ENCODE data around the gene LARGE2.
A peak's percentile ranks its signal among the peaks of the same experiment; 100 is the strongest.

The LARGE2 gene

DNA sequence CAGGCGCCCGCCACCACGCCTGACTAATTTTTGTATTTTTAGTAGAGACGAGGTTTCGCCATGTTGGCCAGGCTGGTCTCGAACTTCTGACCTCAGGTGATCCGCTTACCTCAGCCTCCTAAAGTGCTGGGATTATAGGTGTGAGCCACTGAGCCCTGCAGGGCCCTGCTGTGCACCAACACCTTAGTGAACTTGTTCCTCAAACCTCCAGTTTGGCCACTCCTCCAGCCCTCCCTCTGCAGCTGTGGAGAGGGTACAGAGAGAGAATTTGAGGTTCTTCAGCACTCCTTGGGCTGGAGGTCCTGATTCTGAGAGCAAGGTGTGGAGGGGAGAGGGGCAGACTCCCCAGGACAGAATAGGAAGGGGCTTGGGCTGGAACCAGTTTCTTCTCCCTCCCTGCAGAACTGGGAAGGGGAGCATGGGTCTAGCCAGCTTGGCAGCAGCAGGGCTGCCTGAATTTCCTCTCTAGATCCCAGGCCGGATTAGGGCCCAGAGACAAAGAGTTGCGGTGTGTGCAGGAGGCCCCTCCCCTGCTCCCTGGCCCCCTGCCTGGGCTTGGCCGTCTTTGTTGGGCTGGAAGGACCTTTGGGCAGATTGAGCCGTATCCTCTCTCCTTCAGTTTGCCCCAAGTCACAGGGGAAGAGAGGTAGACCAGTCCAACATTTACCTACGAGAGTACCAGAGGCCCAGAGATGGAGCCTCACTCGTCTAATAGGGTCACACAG, 2.5 kb upstream of the LARGE2 start:
- TF ChIP-seq, protein P1, sequence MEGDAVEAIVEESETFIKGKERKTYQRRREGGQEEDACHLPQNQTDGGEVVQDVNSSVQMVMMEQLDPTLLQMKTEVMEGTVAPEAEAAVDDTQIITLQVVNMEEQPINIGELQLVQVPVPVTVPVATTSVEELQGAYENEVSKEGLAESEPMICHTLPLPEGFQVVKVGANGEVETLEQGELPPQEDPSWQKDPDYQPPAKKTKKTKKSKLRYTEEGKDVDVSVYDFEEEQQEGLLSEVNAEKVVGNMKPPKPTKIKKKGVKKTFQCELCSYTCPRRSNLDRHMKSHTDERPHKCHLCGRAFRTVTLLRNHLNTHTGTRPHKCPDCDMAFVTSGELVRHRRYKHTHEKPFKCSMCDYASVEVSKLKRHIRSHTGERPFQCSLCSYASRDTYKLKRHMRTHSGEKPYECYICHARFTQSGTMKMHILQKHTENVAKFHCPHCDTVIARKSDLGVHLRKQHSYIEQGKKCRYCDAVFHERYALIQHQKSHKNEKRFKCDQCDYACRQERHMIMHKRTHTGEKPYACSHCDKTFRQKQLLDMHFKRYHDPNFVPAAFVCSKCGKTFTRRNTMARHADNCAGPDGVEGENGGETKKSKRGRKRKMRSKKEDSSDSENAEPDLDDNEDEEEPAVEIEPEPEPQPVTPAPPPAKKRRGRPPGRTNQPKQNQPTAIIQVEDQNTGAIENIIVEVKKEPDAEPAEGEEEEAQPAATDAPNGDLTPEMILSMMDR (IDR thresholded peaks at IDR 0.05; ENCODE audit: unreplicated experiment in 3 of 3), result no peak
- H3K27ac Mint-ChIP-seq, result peak overlapping the region in 1 of 3 experiments; percentile 35
- peaks cover 39% of the 10 kb centered on the region for H3K27me3 Mint-ChIP-seq (ENCODE audit: low read depth)
- H3K4me1 Mint-ChIP-seq, result peaks cover 19% of the 10 kb centered on the region
- no peaks in the 10 kb centered on the region for H3K9me3 Mint-ChIP-seq
- H3K4me3 Mint-ChIP-seq, result peak overlapping the region; percentile 89 to 97 (median 94)
- H3K36me3 Mint-ChIP-seq (ENCODE audit: low read depth), result no peaks in the 10 kb centered on the region

DNA sequence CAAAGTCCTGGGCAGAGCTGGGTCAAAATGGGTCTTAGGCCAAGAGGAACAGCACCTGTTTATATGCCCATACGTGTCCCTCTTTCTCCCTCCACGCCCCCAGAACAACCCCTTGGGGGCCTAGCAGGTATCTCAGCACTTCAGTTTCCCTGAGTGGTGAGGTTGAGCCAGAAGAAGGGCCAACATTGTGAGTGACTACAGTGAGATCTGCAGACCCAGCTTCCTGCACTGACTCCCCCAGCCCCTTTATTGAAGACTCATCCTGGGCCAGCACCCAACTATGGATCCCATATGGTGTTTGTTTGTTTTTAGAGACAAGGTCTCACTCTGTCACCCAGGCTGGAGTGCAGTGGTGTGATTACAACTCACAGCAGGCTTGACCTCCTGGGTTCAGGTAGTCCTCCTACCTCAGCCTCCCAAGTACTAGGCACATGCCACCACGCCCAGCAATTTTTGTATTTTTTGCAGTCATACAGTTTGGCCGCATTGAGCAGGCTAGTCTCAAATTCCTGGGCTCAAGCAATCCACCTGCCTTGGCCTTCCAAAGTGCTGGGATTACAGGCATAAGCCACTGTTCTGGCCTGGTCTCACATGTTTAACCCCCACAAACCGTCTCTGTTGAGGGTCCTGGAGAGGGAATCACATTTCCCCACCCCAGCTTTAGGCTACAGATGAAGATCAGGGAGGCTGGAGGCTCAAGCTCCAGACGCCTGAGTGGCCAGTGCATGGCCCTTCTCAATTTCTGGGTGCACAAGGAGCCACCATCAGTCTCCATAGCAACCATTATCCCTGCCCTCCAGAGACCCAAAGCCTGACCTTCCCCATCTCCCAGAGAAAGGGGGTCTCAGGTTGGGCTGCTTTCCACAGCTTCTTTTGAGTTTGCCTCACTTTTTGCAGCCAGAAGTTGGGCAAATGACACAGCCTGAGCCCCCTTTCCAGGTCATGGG, 1.7 kb upstream of the LARGE2 start:
- Mint-ChIP-seq H3K4me1 (peaks cover 19% of the 10 kb centered on the region), H3K9me3 (no peaks in the 10 kb centered on the region), H3K27me3 (ENCODE audit: low read depth) (peaks cover 48% of the 10 kb centered on the region), H3K36me3 (ENCODE audit: low read depth) (no peaks in the 10 kb centered on the region), H3K27ac (peak overlapping the region; percentile 94 to 96 (median 96)), H3K4me3 (peak overlapping the region; percentile 78 to 94 (median 89))
- TF ChIP-seq, protein P1 (IDR thresholded peaks at IDR 0.05; ENCODE audit: unreplicated experiment in 3 of 3), result no peak

DNA sequence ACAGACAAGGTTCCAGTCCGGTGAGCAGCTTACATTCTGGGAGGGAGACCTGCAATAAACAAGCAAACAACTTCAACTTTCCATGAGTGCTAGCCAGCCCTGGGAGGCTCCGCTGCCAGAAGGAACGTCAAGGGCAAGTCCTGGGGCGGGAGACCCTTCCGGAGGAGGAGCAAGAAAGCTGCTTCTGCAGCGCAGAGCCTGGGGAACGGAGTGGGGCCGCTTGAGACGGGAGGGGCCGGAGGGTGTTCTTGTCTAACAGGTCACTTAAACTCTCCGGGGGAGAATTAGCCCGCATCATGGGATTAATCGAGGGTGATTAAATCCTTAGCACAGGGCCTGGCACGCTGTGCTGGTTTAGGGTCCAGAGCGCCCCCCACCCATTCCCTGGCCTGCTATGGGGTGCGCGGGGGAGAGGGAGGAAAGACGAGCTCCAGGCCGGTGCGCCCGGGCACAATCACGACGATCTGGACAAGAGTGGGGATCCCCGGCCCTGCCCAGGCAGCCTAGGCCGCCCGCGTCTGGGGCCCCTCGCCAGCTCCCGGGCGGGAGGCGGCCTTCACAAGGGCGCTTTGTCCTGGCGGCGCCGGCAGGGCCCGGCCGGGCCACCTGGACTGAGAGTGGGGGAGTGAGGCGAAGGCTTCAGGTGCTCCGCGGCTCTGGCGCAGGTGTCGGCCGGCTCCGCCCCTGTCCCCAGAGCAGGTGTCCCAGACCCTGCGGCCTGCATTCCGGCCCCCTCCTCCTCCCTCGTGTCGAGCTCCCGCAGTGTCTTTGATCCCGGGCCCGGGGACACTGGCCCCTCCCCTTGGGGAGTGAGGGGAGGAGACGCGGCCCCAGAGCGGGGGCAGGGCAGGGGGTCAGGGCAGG, 663 bp upstream of the LARGE2 start:
- Mint-ChIP-seq H3K36me3 (ENCODE audit: low read depth) (no peaks in the 10 kb centered on the region), H3K27ac (peak overlapping the region; percentile 94 to 96 (median 96)), H3K9me3 (no peaks in the 10 kb centered on the region), H3K27me3 (ENCODE audit: low read depth) (peaks cover 54% of the 10 kb centered on the region), H3K4me3 (peak overlapping the region; percentile 78 to 84 (median 81)), H3K4me1 (peaks cover 19% of the 10 kb centered on the region)
- TF ChIP-seq, protein P1 (IDR thresholded peaks at IDR 0.05; ENCODE audit: unreplicated experiment in 3 of 3), result no peak

DNA sequence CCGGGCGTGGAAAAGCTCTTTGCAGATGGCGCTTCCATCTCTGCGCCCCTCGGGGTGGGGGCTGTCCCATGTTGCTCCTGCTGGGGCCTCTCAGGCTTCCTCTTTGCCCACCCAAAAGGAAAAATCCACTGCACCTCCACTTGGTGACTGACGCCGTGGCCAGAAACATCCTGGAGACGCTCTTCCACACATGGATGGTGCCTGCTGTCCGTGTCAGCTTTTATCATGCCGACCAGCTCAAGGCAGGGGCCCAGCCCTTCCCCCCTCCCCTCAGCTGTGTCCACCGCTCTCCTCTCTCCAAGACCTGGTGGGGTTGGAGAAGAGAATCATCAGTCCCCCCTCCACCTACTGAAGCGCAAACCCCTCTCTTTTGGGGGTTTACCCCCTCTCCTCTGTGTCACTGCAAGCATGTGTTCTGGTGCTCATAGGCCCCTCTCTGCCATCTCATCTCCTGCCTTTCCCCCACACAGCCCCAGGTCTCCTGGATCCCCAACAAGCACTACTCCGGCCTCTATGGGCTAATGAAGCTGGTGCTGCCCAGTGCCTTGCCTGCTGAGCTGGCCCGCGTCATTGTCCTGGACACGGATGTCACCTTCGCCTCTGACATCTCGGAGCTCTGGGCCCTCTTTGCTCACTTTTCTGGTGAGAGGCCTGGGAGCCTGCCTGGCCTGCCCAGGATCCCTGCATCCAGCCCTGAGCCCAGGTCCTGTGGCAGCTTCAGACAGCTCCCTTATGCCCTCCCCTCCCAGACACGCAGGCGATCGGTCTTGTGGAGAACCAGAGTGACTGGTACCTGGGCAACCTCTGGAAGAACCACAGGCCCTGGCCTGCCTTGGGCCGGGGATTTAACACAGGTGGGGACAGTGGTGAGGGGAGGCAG, 1.8 kb downstream of the LARGE2 start:
- Mint-ChIP-seq H3K27ac (peak overlapping the region in 1 of 3 experiments; percentile 23), H3K36me3 (ENCODE audit: low read depth) (no peaks in the 10 kb centered on the region), H3K27me3 (ENCODE audit: low read depth) (peaks cover 60% of the 10 kb centered on the region), H3K4me3 (peak overlapping the region; percentile 41 to 65 (median 60)), H3K9me3 (no peaks in the 10 kb centered on the region), H3K4me1 (peaks cover 13% of the 10 kb centered on the region)
- TF ChIP-seq, protein P1 (IDR thresholded peaks at IDR 0.05; ENCODE audit: unreplicated experiment in 3 of 3), result no peak

- Mint-ChIP-seq H3K4me3 (no peak overlapping the region), H3K9me3 (no peaks in the 10 kb centered on the region), H3K4me1 (peaks cover 16% of the 10 kb centered on the region), H3K27me3 (ENCODE audit: low read depth) (peaks cover 59% of the 10 kb centered on the region), H3K36me3 (ENCODE audit: low read depth) (peaks cover 2% of the 10 kb centered on the region), H3K27ac (no peak overlapping the region)
- TF ChIP-seq, protein P1 (IDR thresholded peaks at IDR 0.05; ENCODE audit: unreplicated experiment in 3 of 3), result no peak
Measured at GRCh38 chr11:45924927-45925326, 2.5 kb downstream of the LARGE2 start.
